Glutamatergic neuron (in vitro differentiated cells): ENCODE data around the gene PAM16. TPM values are rescaled to one million over a fixed set of nuclear protein-coding genes. Genes with fewer than 3 reads are reported as not detected.
A peak's percentile ranks its signal among the peaks of the same experiment; 100 is the strongest.

ENCODE experiments used
- DNase-seq: peaks from one replicate; pipeline ENCODE4 v3.0.0; 2022
- H3K27ac Mint-ChIP-seq: one replicate; pipeline ENCODE4 v1.8.0; 2020; ENCODE audit warnings: mild to moderate bottlenecking, mixed read lengths, inconsistent platforms; ENCODE audit not compliant: unreplicated experiment
- H3K27me3 Mint-ChIP-seq: one replicate; pipeline ENCODE4 v1.8.0; 2020; ENCODE audit warnings: mild to moderate bottlenecking, moderate library complexity, mixed read lengths, inconsistent platforms; ENCODE audit not compliant: unreplicated experiment
- H3K36me3 Mint-ChIP-seq: one replicate; pipeline ENCODE4 v1.8.0; 2020; ENCODE audit warnings: mild to moderate bottlenecking, mixed read lengths, inconsistent platforms; ENCODE audit not compliant: unreplicated experiment
- H3K4me1 Mint-ChIP-seq: one replicate; pipeline ENCODE4 v1.8.0; 2020; ENCODE audit warnings: mild to moderate bottlenecking, low read depth, mixed read lengths, inconsistent platforms; ENCODE audit not compliant: unreplicated experiment
- H3K4me3 Mint-ChIP-seq: one replicate; pipeline ENCODE4 v1.8.0; 2020; ENCODE audit warnings: mild to moderate bottlenecking, mixed read lengths, inconsistent platforms; ENCODE audit not compliant: unreplicated experiment
- H3K9me3 Mint-ChIP-seq: one replicate; pipeline ENCODE4 v1.8.0; 2020; ENCODE audit warnings: mild to moderate bottlenecking, moderate library complexity, mixed read lengths, inconsistent platforms; ENCODE audit not compliant: unreplicated experiment
- CTCF ChIP-seq: fragments of 200-600 bp; sonication (generic); IDR thresholded peaks from one replicate; pipeline ENCODE4 v1.5.0; 2021; ENCODE audit not compliant: partially characterized antibody, unreplicated experiment
- total RNA-seq: library from RNA; stranded (reverse); fragmentation: NEBNext Ultra II Directional; extraction: Animal tissue kit (Norgen Biotek cat#: 25700); gene quantifications from one replicate; pipeline ENCODE4 v1.2.1, GENCODE V29; 2021; ENCODE audit not compliant: unreplicated experiment

PAM16 gene
- total RNA-seq, 1 donor from 2014 or later = 33.1 TPM

- DNase-seq = no peak
- no peak for TF ChIP-seq CTCF
- peaks cover 6% of the 10 kb centered on the region for H3K9me3 Mint-ChIP-seq
- no peak overlapping the region for H3K27ac Mint-ChIP-seq
- H3K36me3 Mint-ChIP-seq = no peaks in the 10 kb centered on the region
- H3K4me3 Mint-ChIP-seq = no peak overlapping the region
- peaks cover 5% of the 10 kb centered on the region for H3K4me1 Mint-ChIP-seq
- peaks cover 14% of the 10 kb centered on the region for H3K27me3 Mint-ChIP-seq
These were observed 31.0 kb upstream of the PAM16 start for GRCh38 chr16:4381935-4382794.

GRCh38 chr16:4381072-4381934 lies 30.2 kb upstream of the PAM16 start:
- Mint-ChIP-seq H3K27ac (no peak overlapping the region), H3K27me3 (peaks cover 14% of the 10 kb centered on the region), H3K9me3 (peaks cover 4% of the 10 kb centered on the region), H3K36me3 (no peaks in the 10 kb centered on the region), H3K4me3 (no peak overlapping the region), H3K4me1 (peaks cover 7% of the 10 kb centered on the region)
- peak; percentile 9 for DNase-seq
- no peak for TF ChIP-seq CTCF

- no peak for TF ChIP-seq CTCF
- H3K4me1 Mint-ChIP-seq = peaks cover 8% of the 10 kb centered on the region
- H3K4me3 Mint-ChIP-seq = no peak overlapping the region
- DNase-seq = no peak
- H3K36me3 Mint-ChIP-seq = no peaks in the 10 kb centered on the region
- peaks cover 4% of the 10 kb centered on the region for H3K9me3 Mint-ChIP-seq
- H3K27ac Mint-ChIP-seq = no peak overlapping the region
- H3K27me3 Mint-ChIP-seq = peaks cover 15% of the 10 kb centered on the region
These were observed 29.3 kb upstream of the PAM16 start for GRCh38 chr16:4380119-4381063.

- TF ChIP-seq CTCF = no peak
- no peaks in the 10 kb centered on the region for H3K36me3 Mint-ChIP-seq
- H3K9me3 Mint-ChIP-seq = peaks cover 4% of the 10 kb centered on the region
- no peak overlapping the region for H3K4me3 Mint-ChIP-seq
- peaks cover 14% of the 10 kb centered on the region for H3K27me3 Mint-ChIP-seq
- DNase-seq = no peak
- H3K4me1 Mint-ChIP-seq = peaks cover 7% of the 10 kb centered on the region
- no peak overlapping the region for H3K27ac Mint-ChIP-seq
These were observed 28.0 kb upstream of the PAM16 start for GRCh38 chr16:4378999-4379690.
